Tibial nerve (tissue), 4 donors: Measurements from ENCODE around the gene KIAA0232. TPM values are rescaled to one million over a fixed set of nuclear protein-coding genes. Genes with fewer than 3 reads are reported as not detected.

ENCODE experiments used
- DNase-seq, 2 donors: peaks; one replicate each; pipeline ENCODE4 v3.0.0-alpha.2; 2019; ENCODE audit warnings: low spot score in 2 of 2
- H3K27ac ChIP-seq, 4 donors: fragments of 200-600 bp; sonication (generic) in 3 of 4; one replicate each; pipeline ENCODE4 v1.5.1; 2017 to 2019; ENCODE audit warnings: mild to moderate bottlenecking in 1 of 4
- H3K27me3 ChIP-seq, 2 donors: fragments of 200-600 bp; sonication (generic) in 1 of 2; one replicate each; pipeline versions ENCODE4 v1.5.1 to v1.6.0; 2017 to 2019
- H3K36me3 ChIP-seq, 3 donors: fragments of 200-600 bp; sonication (generic); one replicate each; pipeline ENCODE4 v1.5.1; 2018 to 2019
- H3K4me1 ChIP-seq, 4 donors: fragments of 200-600 bp; sonication (generic) in 3 of 4; one replicate each; pipeline ENCODE4 v1.5.1; 2017 to 2019
- H3K4me3 ChIP-seq, 4 donors: fragments of 200-600 bp; sonication (generic) in 3 of 4; one replicate each; pipeline ENCODE4 v1.5.1; 2017 to 2019; ENCODE audit warnings: mild to moderate bottlenecking in 1 of 4, moderate library complexity in 1 of 4
- H3K9me3 ChIP-seq, 4 donors: fragments of 200-600 bp; sonication (generic) in 3 of 4; one replicate each; pipeline ENCODE4 v1.5.1; 2017 to 2019
- EP300 ChIP-seq, 2 donors: sonication (generic); formaldehyde crosslinking; IDR thresholded peaks; one replicate each; pipeline ENCODE4 v1.6.1; 2017; ENCODE audit warnings: antibody characterized with exemption in 2 of 2, mild to moderate bottlenecking in 1 of 2
- POLR2A ChIP-seq, 2 donors: fragments of 450-650 bp; IDR thresholded peaks; one replicate each; pipeline ENCODE4 v1.6.1; 2017; ENCODE audit warnings: antibody characterized with exemption in 2 of 2, mild to moderate bottlenecking in 2 of 2, moderate library complexity in 2 of 2
- WGBS, 2 donors: methylation state at CpG; one replicate each; pipeline ENCODE4 v1.1.5; 2018; 5-methylcytosine and 5-hydroxymethylcytosine counted together
- total RNA-seq, 4 donors: library from RNA; depleted of rRNA; stranded (reverse); fragments of >200 nt; gene quantifications; one replicate each; pipeline ENCODE4 v1.1.0, GENCODE V29; 2016
- TF ChIP-seq, protein P1 (sequence below), 5 experiments: fragments of 200-600 bp in 3 of 5; fragments of 450-650 bp in 2 of 5; sonication (generic) in 3 of 5; IDR thresholded peaks; one replicate each; pipeline ENCODE4 v1.5.1; 2016 to 2019; ENCODE audit warnings: antibody characterized with exemption in 5 of 5, mild to moderate bottlenecking in 3 of 5, moderate library complexity in 2 of 5

Gene KIAA0232
- total RNA-seq, 4 donors from 2014 or later = 36.7 to 57.7 (median 47.0) TPM

GRCh38 chr4:6763330-6763851 is 19.1 kb upstream of the KIAA0232 start:
- H3K9me3 ChIP-seq = no peaks in the 10 kb centered on the region
- no peaks in the 10 kb centered on the region for H3K27me3 ChIP-seq
- H3K4me1 ChIP-seq = peaks cover 0 to 37% (median 6%) of the 10 kb centered on the region in 4 donors
- no peaks in the 10 kb centered on the region for H3K36me3 ChIP-seq
- peak overlapping the region in 1 of 4 donors; percentile 11 for H3K27ac ChIP-seq
- H3K4me3 ChIP-seq = no peak overlapping the region
- DNase-seq = no peak
- TF ChIP-seq EP300 (IDR thresholded peaks at IDR 0.05) (no peak), POLR2A (IDR thresholded peaks at IDR 0.05) (no peak)
- TF ChIP-seq, protein P1, sequence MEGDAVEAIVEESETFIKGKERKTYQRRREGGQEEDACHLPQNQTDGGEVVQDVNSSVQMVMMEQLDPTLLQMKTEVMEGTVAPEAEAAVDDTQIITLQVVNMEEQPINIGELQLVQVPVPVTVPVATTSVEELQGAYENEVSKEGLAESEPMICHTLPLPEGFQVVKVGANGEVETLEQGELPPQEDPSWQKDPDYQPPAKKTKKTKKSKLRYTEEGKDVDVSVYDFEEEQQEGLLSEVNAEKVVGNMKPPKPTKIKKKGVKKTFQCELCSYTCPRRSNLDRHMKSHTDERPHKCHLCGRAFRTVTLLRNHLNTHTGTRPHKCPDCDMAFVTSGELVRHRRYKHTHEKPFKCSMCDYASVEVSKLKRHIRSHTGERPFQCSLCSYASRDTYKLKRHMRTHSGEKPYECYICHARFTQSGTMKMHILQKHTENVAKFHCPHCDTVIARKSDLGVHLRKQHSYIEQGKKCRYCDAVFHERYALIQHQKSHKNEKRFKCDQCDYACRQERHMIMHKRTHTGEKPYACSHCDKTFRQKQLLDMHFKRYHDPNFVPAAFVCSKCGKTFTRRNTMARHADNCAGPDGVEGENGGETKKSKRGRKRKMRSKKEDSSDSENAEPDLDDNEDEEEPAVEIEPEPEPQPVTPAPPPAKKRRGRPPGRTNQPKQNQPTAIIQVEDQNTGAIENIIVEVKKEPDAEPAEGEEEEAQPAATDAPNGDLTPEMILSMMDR (IDR thresholded peaks at IDR 0.05) = no peak
- WGBS, 2 donors = 72 to 74% methylated on average over 16 of the region's 16 CpGs

GRCh38 chr4:6764976-6765620 is 17.4 kb upstream of the KIAA0232 start:
- 70 to 86% methylated on average over 11 of the region's 11 CpGs for WGBS, 2 donors
- Histone ChIP-seq H3K4me1 (peaks cover 0 to 48% (median 9%) of the 10 kb centered on the region in 4 donors), H3K9me3 (no peaks in the 10 kb centered on the region), H3K27ac (no peak overlapping the region), H3K27me3 (no peaks in the 10 kb centered on the region), H3K4me3 (no peak overlapping the region), H3K36me3 (no peaks in the 10 kb centered on the region)
- TF ChIP-seq POLR2A (IDR thresholded peaks at IDR 0.05) (no peak), EP300 (IDR thresholded peaks at IDR 0.05) (no peak)
- TF ChIP-seq, protein P1 (IDR thresholded peaks at IDR 0.05) = no peak
- DNase-seq = no peak

GRCh38 chr4:6765703-6766102 is 16.8 kb upstream of the KIAA0232 start:
- H3K9me3 ChIP-seq = no peaks in the 10 kb centered on the region
- no peaks in the 10 kb centered on the region for H3K36me3 ChIP-seq
- no peak overlapping the region for H3K27ac ChIP-seq
- DNase-seq = no peak
- no peak overlapping the region for H3K4me3 ChIP-seq
- peaks cover 0 to 48% (median 9%) of the 10 kb centered on the region in 4 donors for H3K4me1 ChIP-seq
- TF ChIP-seq POLR2A (IDR thresholded peaks at IDR 0.05) = no peak
- 91 to 100% methylated on average over 2 of the region's 2 CpGs for WGBS, 2 donors
- no peaks in the 10 kb centered on the region for H3K27me3 ChIP-seq

- no peak for TF ChIP-seq POLR2A (IDR thresholded peaks at IDR 0.05)
- TF ChIP-seq, protein P1 (IDR thresholded peaks at IDR 0.05) = no peak
- TF ChIP-seq EP300 (IDR thresholded peaks at IDR 0.05) = no peak
- DNase-seq = no peak
- Histone ChIP-seq H3K36me3 (no peaks in the 10 kb centered on the region), H3K27me3 (no peaks in the 10 kb centered on the region), H3K27ac (peak overlapping the region in 3 of 4 donors; percentile 48 to 75 (median 63)), H3K4me3 (no peak overlapping the region), H3K9me3 (no peaks in the 10 kb centered on the region), H3K4me1 (peaks cover 0 to 43% (median 9%) of the 10 kb centered on the region in 4 donors)
- WGBS, 2 donors = 65 to 67% methylated on average over 6 of the region's 6 CpGs
These were observed 15.2 kb upstream of the KIAA0232 start for GRCh38 chr4:6767386-6767747.

GRCh38 chr4:6767748-6768538 is 14.6 kb upstream of the KIAA0232 start:
- Histone ChIP-seq H3K4me1 (peaks cover 0 to 43% (median 12%) of the 10 kb centered on the region in 4 donors), H3K27ac (peak overlapping the region in 3 of 4 donors; percentile 48 to 75 (median 63)), H3K9me3 (no peaks in the 10 kb centered on the region), H3K27me3 (no peaks in the 10 kb centered on the region), H3K36me3 (no peaks in the 10 kb centered on the region), H3K4me3 (no peak overlapping the region)
- TF ChIP-seq EP300 (IDR thresholded peaks at IDR 0.05) = peak in 1 of 2 donors; percentile 4
- TF ChIP-seq POLR2A (IDR thresholded peaks at IDR 0.05) = no peak
- TF ChIP-seq, protein P1 (IDR thresholded peaks at IDR 0.05) = no peak
- no peak for DNase-seq
- 53 to 63% methylated on average over 22 of the region's 22 CpGs for WGBS, 2 donors
